Mesothelial cell of epicardium (in vitro differentiated cells): Measurements from ENCODE around the gene ALG12. TPM values are rescaled to one million over a fixed set of nuclear protein-coding genes. Genes with fewer than 3 reads are reported as not detected.

Experiments
- DNase-seq, 2 experiments: peaks; one replicate each; pipeline ENCODE4 v3.0.0; 2021; ENCODE audit warnings: low spot score in 2 of 2; ENCODE audit not compliant: unreplicated experiment in 2 of 2
- H3K27ac Mint-ChIP-seq: 2 replicates; pipeline ENCODE4 v1.8.0; 2021; ENCODE audit warnings: mixed read lengths
- H3K27me3 Mint-ChIP-seq: 2 replicates; pipeline ENCODE4 v1.8.0; 2021; ENCODE audit warnings: low read depth, mixed read lengths
- H3K36me3 Mint-ChIP-seq: 2 replicates; pipeline ENCODE4 v1.8.0; 2021; ENCODE audit warnings: mixed read lengths
- H3K4me1 Mint-ChIP-seq: 2 replicates; pipeline ENCODE4 v1.8.0; 2021; ENCODE audit warnings: mixed read lengths
- H3K4me3 Mint-ChIP-seq: 2 replicates; pipeline ENCODE4 v1.8.0; 2021; ENCODE audit warnings: mild to moderate bottlenecking, moderate library complexity, mixed read lengths
- H3K9me3 Mint-ChIP-seq: 2 replicates; pipeline ENCODE4 v1.8.0; 2021; ENCODE audit warnings: mixed read lengths
- total RNA-seq: library from RNA; stranded (reverse); gene quantifications from 3 replicates; pipeline ENCODE4 v1.2.1, GENCODE V29; 2021
- TF ChIP-seq, protein P1 (sequence below): fragments of 200-600 bp; sonication (generic); IDR thresholded peaks from one replicate; pipeline ENCODE4 v1.5.0; 2021; ENCODE audit warnings: antibody characterized with exemption; ENCODE audit not compliant: unreplicated experiment

The ALG12 gene
- total RNA-seq, 1 donor from 2014 or later = 26.4 TPM

DNA sequence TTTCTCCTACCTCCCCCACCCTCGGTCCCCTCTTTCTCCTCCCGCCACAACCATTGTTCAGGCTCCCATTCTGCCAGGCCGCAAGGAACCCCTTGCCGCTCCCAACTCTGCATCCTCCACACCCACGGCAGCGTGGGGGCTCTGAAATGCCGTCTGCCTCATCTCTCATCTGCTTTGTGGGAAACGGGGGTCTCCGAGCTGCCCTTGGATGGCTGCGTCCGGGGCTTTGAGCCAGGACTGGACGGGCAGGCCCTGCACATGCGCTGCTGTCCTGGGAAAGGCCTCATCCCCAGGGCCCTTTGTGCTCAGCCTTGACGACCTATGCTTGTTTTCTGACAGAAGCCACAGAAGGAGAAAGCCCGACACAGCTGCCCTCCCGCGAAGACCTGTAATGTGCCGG lies 8.7 kb upstream of the ALG12 start:
- H3K4me1 Mint-ChIP-seq = peaks cover 7% of the 10 kb centered on the region
- no peak overlapping the region for H3K27ac Mint-ChIP-seq
- H3K36me3 Mint-ChIP-seq = no peaks in the 10 kb centered on the region
- no peak overlapping the region for H3K4me3 Mint-ChIP-seq
- no peaks in the 10 kb centered on the region for H3K9me3 Mint-ChIP-seq
- H3K27me3 Mint-ChIP-seq = no peaks in the 10 kb centered on the region
- no peak for DNase-seq
- TF ChIP-seq, protein P1, sequence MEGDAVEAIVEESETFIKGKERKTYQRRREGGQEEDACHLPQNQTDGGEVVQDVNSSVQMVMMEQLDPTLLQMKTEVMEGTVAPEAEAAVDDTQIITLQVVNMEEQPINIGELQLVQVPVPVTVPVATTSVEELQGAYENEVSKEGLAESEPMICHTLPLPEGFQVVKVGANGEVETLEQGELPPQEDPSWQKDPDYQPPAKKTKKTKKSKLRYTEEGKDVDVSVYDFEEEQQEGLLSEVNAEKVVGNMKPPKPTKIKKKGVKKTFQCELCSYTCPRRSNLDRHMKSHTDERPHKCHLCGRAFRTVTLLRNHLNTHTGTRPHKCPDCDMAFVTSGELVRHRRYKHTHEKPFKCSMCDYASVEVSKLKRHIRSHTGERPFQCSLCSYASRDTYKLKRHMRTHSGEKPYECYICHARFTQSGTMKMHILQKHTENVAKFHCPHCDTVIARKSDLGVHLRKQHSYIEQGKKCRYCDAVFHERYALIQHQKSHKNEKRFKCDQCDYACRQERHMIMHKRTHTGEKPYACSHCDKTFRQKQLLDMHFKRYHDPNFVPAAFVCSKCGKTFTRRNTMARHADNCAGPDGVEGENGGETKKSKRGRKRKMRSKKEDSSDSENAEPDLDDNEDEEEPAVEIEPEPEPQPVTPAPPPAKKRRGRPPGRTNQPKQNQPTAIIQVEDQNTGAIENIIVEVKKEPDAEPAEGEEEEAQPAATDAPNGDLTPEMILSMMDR = no peak

DNA sequence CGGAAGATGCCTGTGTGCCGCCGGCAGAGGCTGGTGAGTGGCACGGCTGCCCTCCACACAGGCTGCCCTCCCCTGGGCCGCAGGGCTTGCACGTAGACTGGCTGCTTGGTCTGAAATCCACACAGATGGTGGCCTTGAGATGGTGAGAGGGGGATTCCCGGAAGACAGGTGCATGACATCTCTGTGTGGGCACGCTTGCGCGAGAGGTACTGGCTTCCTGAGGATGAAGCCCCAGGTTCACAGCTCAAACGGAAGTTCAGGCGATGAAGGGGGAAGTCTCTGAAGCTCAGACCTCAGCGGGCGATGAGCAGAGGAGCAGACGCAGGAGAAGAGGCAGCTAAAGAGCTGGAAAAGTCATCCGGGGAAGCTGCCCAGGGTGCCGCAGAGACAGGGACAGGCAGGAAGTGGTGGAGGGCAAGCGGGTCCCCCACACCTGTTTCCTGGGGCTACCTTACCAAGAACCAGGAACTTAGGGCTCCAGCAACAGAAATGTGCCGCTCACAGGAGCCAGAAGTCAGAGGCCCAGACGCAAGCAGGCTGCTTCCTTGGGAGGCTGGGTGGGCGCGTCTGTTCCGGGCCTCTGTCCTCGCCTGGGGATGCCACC lies 7.4 kb upstream of the ALG12 start:
- no peaks in the 10 kb centered on the region for H3K4me1 Mint-ChIP-seq
- H3K4me3 Mint-ChIP-seq = no peak overlapping the region
- H3K27me3 Mint-ChIP-seq = no peaks in the 10 kb centered on the region
- peaks cover 5% of the 10 kb centered on the region for H3K36me3 Mint-ChIP-seq
- TF ChIP-seq, protein P1 = no peak
- DNase-seq = no peak
- no peaks in the 10 kb centered on the region for H3K9me3 Mint-ChIP-seq
- no peak overlapping the region for H3K27ac Mint-ChIP-seq

DNA sequence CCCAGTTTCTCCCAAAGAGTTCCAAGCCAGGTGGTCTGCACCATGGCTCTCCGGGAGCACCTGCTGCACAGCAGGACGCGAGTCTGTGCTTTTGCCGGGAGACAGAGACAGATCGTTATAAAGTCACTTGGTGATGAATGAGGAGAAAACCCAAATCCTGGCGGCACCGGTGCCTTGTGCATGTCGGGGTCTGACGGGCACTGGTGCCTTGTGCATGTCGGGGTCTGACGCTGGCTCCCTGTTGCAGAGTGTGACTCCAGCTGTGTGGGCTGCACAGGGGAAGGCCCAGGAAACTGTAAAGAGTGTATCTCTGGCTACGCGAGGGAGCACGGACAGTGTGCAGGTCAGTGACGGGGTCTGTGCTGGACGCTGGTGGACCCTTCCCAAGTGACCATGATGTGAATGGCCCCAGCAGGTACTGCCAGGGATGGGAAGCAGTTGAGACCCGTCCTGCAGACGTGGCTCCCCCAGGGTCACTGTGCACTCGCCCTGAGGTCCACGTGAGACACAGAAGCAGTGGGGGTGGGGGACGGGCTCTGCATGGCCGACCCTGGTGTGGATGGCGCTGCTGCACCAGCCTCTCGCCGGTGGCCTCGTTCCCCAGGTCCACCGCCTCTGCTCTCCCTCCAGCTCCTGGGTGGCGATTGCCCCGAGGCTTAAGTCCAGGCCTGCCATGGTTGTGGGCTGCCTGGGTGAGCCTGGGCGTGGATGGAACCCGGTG lies 6.0 kb upstream of the ALG12 start:
- TF ChIP-seq, protein P1 = no peak
- Mint-ChIP-seq H3K27me3 (no peaks in the 10 kb centered on the region), H3K27ac (no peak overlapping the region), H3K4me1 (peaks cover 4% of the 10 kb centered on the region), H3K9me3 (no peaks in the 10 kb centered on the region), H3K36me3 (peaks cover 5% of the 10 kb centered on the region), H3K4me3 (no peak overlapping the region)
- DNase-seq = no peak

DNA sequence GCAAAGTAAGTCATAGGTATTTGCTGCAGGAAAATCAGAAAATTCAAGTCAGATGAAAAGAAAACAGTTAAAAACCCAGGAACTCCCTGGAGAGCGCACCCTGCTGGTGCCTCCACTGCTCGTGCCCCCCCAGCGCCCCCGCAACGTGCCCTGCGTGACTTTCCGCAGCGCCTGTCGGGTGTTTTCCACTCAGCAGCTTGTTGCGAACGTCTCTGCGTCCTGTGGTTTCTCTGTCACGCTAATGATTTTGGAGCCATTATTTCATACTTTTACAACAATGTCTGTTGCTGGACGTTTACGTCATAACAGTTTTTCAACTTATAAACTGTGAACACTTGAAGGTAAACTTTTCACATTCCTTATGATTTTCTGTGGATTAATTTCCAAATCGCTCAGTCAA lies 5.2 kb upstream of the ALG12 start:
- Mint-ChIP-seq H3K9me3 (no peaks in the 10 kb centered on the region), H3K27ac (no peak overlapping the region), H3K4me3 (no peak overlapping the region), H3K27me3 (no peaks in the 10 kb centered on the region), H3K36me3 (peaks cover 5% of the 10 kb centered on the region), H3K4me1 (peaks cover 4% of the 10 kb centered on the region)
- no peak for DNase-seq
- TF ChIP-seq, protein P1 = no peak

DNA sequence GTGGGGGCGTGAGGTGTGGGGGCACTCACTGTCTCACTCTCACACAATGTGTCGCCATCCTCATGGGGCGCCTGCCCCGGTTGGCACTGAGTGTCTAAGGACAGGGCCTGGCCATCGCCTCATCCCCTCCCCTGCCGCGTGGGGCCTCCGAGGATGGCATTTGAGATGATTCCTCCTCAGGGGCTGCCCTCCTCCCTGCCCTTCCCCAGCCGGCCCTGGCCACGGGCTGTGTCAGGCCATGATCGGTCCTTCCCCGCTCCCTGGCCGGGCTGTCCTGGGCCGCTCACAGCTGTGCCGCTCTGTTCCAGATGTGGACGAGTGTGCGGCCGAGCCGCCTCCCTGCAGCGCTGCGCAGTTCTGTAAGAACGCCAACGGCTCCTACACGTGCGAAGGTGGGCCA lies 4.7 kb upstream of the ALG12 start:
- no peaks in the 10 kb centered on the region for H3K27me3 Mint-ChIP-seq
- TF ChIP-seq, protein P1 = no peak
- peaks cover 4% of the 10 kb centered on the region for H3K4me1 Mint-ChIP-seq
- H3K4me3 Mint-ChIP-seq = no peak overlapping the region
- H3K9me3 Mint-ChIP-seq = no peaks in the 10 kb centered on the region
- DNase-seq = no peak
- H3K36me3 Mint-ChIP-seq = peaks cover 5% of the 10 kb centered on the region
- no peak overlapping the region for H3K27ac Mint-ChIP-seq
